Upper lobe of right lung (tissue), 1 donor: ENCODE results near the gene PRKCQ. TPM values are rescaled to one million over a fixed set of nuclear protein-coding genes. Genes with fewer than 3 reads are reported as not detected.

ENCODE experiments used
- ATAC-seq: fragments of 200-7000 bp; cut with Tn5 transposase; one replicate; pipeline ENCODE4 v1.9.1; 2020; ENCODE audit warnings: mild to moderate bottlenecking, moderate library complexity
- DNase-seq: peaks from one replicate; pipeline ENCODE4 v3.0.0-alpha.2; 2020
- H3K27ac ChIP-seq: fragments of 200-600 bp; one replicate; pipeline ENCODE4 v1.8.0; 2022
- H3K27me3 ChIP-seq: fragments of 200-600 bp; one replicate; pipeline ENCODE4 v1.8.0; 2022; ENCODE audit warnings: mild to moderate bottlenecking
- H3K36me3 ChIP-seq: fragments of 200-600 bp; one replicate; pipeline ENCODE4 v1.8.0; 2022
- H3K4me1 ChIP-seq: fragments of 200-600 bp; one replicate; pipeline ENCODE4 v1.8.0; 2022
- H3K4me3 ChIP-seq: fragments of 200-600 bp; one replicate; pipeline ENCODE4 v1.8.0; 2022; ENCODE audit warnings: mild to moderate bottlenecking
- H3K9me3 ChIP-seq: fragments of 200-600 bp; one replicate; pipeline ENCODE4 v1.8.0; 2022
- CTCF ChIP-seq: fragments of 200-600 bp; IDR thresholded peaks from one replicate; pipeline ENCODE4 v1.8.0; 2022; ENCODE audit warnings: antibody characterized with exemption
- intact Hi-C: fragments of 100-400 bp; cut with DNase I; formaldehyde crosslinking; loops from one replicate; pipeline ENCODE4 v1.11.0; 2022
- total RNA-seq: library from RNA; stranded (reverse); fragmentation: NEBNext Ultra II Directional; extraction: Animal tissue kit (Norgen Biotek cat#: 25700); gene quantifications from one replicate; pipeline ENCODE4 v1.2.1, GENCODE V29; 2021
- donor health status: DM: no; HTN: yes; CAD: no; lungs with severe emphysema.

The PRKCQ gene
- total RNA-seq, 1 donor from 2014 or later: 9.8 TPM

GRCh38 chr10:6609625-6610024 lies 29.5 kb upstream of the PRKCQ start:
- Histone ChIP-seq H3K9me3 (no peaks in the 10 kb centered on the region), H3K4me3 (no peak overlapping the region), H3K27me3 (no peaks in the 10 kb centered on the region), H3K27ac (no peak overlapping the region), H3K36me3 (no peaks in the 10 kb centered on the region), H3K4me1 (no peaks in the 10 kb centered on the region)
- no peak for ATAC-seq
- intact Hi-C loops: no loop called here
- TF ChIP-seq CTCF: no peak
- no peak for DNase-seq

GRCh38 chr10:6607778-6608177 lies 27.7 kb upstream of the PRKCQ start:
- no peaks in the 10 kb centered on the region for H3K36me3 ChIP-seq
- no peak overlapping the region for H3K27ac ChIP-seq
- H3K9me3 ChIP-seq: no peaks in the 10 kb centered on the region
- H3K4me1 ChIP-seq: no peaks in the 10 kb centered on the region
- ATAC-seq (no peak), DNase-seq (no peak)
- intact Hi-C loops: no loop called here
- H3K27me3 ChIP-seq: no peaks in the 10 kb centered on the region
- no peak overlapping the region for H3K4me3 ChIP-seq
- TF ChIP-seq CTCF: no peak

GRCh38 chr10:6607182-6607581 lies 27.1 kb upstream of the PRKCQ start:
- Histone ChIP-seq H3K9me3 (no peaks in the 10 kb centered on the region), H3K36me3 (no peaks in the 10 kb centered on the region), H3K4me1 (no peaks in the 10 kb centered on the region), H3K27me3 (no peaks in the 10 kb centered on the region), H3K27ac (no peak overlapping the region), H3K4me3 (no peak overlapping the region)
- no peak for TF ChIP-seq CTCF
- intact Hi-C loops: no loop called here
- DNase-seq (no peak), ATAC-seq (no peak)

- DNase-seq (no peak), ATAC-seq (no peak)
- H3K36me3 ChIP-seq: no peaks in the 10 kb centered on the region
- no peaks in the 10 kb centered on the region for H3K27me3 ChIP-seq
- no peaks in the 10 kb centered on the region for H3K4me1 ChIP-seq
- intact Hi-C loops: no loop called here
- H3K27ac ChIP-seq: no peak overlapping the region
- TF ChIP-seq CTCF: no peak
- H3K9me3 ChIP-seq: no peaks in the 10 kb centered on the region
- no peak overlapping the region for H3K4me3 ChIP-seq
These were observed 23.4 kb upstream of the PRKCQ start for GRCh38 chr10:6603142-6604125.

- Histone ChIP-seq H3K9me3 (no peaks in the 10 kb centered on the region), H3K4me3 (no peak overlapping the region), H3K27ac (no peak overlapping the region), H3K4me1 (no peaks in the 10 kb centered on the region), H3K27me3 (no peaks in the 10 kb centered on the region), H3K36me3 (no peaks in the 10 kb centered on the region)
- no peak for DNase-seq
- ATAC-seq: no peak
- TF ChIP-seq CTCF: no peak
- intact Hi-C loops: no loop called here
These were observed 22.6 kb upstream of the PRKCQ start for GRCh38 chr10:6602700-6603084.
